Measurements from ENCODE around the gene ITGB4. TPM values are rescaled to one million over a fixed set of nuclear protein-coding genes. Genes with fewer than 3 reads are reported as not detected.

The ITGB4 gene
- total RNA-seq, 1 donor from 2014 or later, result 0.54 TPM

DNA sequence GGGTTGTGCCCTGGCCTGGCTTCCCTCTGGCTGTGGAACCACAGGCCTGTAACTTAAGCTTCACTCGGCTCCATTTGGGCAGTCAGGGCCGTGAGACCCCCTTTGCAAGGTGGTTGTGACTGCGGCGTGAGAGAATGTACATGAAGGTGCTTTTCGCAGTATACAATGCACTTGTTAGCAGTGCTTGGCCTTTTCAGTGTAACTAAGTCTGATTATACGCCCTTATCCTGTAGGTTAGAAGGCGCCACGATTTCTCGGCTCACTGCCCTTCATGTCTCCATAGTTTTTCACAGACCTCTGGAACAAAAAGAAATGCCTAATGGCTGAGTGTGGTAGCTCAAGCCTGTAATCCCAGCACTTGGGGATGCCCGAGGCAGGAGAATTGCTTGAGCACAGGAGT, 40.8 kb upstream of the ITGB4 start:
- Mint-ChIP-seq H3K27ac (ENCODE audit: unreplicated experiment) (no peak overlapping the region), H3K4me3 (ENCODE audit: unreplicated experiment) (no peak overlapping the region), H3K9me3 (ENCODE audit: unreplicated experiment) (no peaks in the 10 kb centered on the region), H3K27me3 (ENCODE audit: unreplicated experiment) (peaks cover 3% of the 10 kb centered on the region), H3K4me1 (ENCODE audit: unreplicated experiment) (peaks cover 24% of the 10 kb centered on the region), H3K36me3 (ENCODE audit: low read depth, unreplicated experiment) (peaks cover 10% of the 10 kb centered on the region)
- TF ChIP-seq, protein P1, sequence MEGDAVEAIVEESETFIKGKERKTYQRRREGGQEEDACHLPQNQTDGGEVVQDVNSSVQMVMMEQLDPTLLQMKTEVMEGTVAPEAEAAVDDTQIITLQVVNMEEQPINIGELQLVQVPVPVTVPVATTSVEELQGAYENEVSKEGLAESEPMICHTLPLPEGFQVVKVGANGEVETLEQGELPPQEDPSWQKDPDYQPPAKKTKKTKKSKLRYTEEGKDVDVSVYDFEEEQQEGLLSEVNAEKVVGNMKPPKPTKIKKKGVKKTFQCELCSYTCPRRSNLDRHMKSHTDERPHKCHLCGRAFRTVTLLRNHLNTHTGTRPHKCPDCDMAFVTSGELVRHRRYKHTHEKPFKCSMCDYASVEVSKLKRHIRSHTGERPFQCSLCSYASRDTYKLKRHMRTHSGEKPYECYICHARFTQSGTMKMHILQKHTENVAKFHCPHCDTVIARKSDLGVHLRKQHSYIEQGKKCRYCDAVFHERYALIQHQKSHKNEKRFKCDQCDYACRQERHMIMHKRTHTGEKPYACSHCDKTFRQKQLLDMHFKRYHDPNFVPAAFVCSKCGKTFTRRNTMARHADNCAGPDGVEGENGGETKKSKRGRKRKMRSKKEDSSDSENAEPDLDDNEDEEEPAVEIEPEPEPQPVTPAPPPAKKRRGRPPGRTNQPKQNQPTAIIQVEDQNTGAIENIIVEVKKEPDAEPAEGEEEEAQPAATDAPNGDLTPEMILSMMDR (IDR thresholded peaks at IDR 0.05; ENCODE audit: unreplicated experiment), result no peak
- DNase-seq (ENCODE audit: low spot score), result no peak

DNA sequence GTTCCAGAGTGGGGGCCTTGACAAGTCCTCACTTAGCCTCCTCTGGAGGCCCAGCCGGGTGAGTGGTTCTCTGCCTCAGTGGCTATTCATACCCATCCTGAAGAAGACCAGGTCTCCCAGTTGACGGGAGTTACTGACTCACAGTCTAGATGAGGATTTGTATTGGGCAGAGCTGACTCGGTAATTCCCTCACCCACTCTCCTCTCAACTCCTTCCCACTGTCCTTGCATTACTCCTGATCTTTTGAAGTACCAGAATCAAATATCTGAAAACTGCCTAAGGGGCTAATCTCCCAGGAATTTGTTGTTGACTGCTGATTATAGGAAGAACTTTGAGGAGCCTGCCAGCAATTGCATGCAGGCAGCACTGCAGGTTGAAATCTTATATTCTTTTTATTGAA, 40.0 kb upstream of the ITGB4 start:
- Mint-ChIP-seq H3K9me3 (ENCODE audit: unreplicated experiment) (no peaks in the 10 kb centered on the region), H3K27ac (ENCODE audit: unreplicated experiment) (no peak overlapping the region), H3K36me3 (ENCODE audit: low read depth, unreplicated experiment) (peaks cover 10% of the 10 kb centered on the region), H3K4me3 (ENCODE audit: unreplicated experiment) (no peak overlapping the region), H3K4me1 (ENCODE audit: unreplicated experiment) (peaks cover 33% of the 10 kb centered on the region), H3K27me3 (ENCODE audit: unreplicated experiment) (peaks cover 3% of the 10 kb centered on the region)
- TF ChIP-seq, protein P1 (IDR thresholded peaks at IDR 0.05; ENCODE audit: unreplicated experiment), result no peak
- no peak for DNase-seq (ENCODE audit: low spot score)

DNA sequence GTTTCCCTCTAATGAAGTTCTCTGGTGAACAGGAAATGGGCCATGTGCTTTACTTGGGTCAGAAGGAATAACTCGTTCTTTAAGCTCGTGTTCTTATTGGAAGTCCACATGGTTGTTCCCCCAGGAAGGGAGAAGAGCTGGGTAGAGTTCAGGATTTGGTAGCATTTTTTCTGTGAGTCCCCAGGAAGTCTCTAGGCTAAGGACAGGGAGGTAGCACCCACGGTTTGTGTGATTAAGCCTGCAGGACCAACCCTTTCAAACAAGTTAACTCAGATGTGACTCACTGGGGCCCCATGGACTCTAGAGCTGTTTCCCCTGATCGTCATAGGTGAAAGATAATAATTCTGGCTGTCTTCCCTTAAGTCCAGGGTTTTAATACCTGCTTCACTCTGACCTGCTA, 37.7 kb upstream of the ITGB4 start:
- Mint-ChIP-seq H3K9me3 (ENCODE audit: unreplicated experiment) (no peaks in the 10 kb centered on the region), H3K27me3 (ENCODE audit: unreplicated experiment) (peaks cover 5% of the 10 kb centered on the region), H3K36me3 (ENCODE audit: low read depth, unreplicated experiment) (peaks cover 21% of the 10 kb centered on the region), H3K27ac (ENCODE audit: unreplicated experiment) (no peak overlapping the region), H3K4me3 (ENCODE audit: unreplicated experiment) (no peak overlapping the region), H3K4me1 (ENCODE audit: unreplicated experiment) (peaks cover 53% of the 10 kb centered on the region)
- TF ChIP-seq, protein P1 (IDR thresholded peaks at IDR 0.05; ENCODE audit: unreplicated experiment), result no peak
- no peak for DNase-seq (ENCODE audit: low spot score)

DNA sequence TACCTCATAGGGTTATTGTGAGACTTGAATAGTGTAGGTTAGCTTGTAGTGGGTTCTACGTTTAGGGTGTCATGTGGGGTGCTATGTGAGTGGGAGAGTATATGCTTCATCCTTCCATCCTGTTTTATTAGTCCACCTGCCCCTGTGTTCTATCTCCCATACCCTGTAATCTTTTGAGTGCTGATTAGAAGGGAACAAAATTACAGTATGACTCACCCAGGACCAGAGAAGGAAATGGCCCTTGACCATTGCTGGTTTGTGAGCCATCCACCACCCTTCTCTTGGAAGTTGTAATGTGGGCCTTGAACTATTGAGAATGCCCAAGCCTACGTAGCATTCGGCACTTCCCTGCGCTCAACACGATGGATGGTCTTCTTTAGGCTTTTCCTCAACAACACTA, 37.0 kb upstream of the ITGB4 start:
- Mint-ChIP-seq H3K27me3 (ENCODE audit: unreplicated experiment) (peaks cover 10% of the 10 kb centered on the region), H3K36me3 (ENCODE audit: low read depth, unreplicated experiment) (peaks cover 20% of the 10 kb centered on the region), H3K27ac (ENCODE audit: unreplicated experiment) (no peak overlapping the region), H3K4me1 (ENCODE audit: unreplicated experiment) (peaks cover 55% of the 10 kb centered on the region), H3K9me3 (ENCODE audit: unreplicated experiment) (no peaks in the 10 kb centered on the region), H3K4me3 (ENCODE audit: unreplicated experiment) (no peak overlapping the region)
- TF ChIP-seq, protein P1 (IDR thresholded peaks at IDR 0.05; ENCODE audit: unreplicated experiment), result no peak
- DNase-seq (ENCODE audit: low spot score), result no peak

DNA sequence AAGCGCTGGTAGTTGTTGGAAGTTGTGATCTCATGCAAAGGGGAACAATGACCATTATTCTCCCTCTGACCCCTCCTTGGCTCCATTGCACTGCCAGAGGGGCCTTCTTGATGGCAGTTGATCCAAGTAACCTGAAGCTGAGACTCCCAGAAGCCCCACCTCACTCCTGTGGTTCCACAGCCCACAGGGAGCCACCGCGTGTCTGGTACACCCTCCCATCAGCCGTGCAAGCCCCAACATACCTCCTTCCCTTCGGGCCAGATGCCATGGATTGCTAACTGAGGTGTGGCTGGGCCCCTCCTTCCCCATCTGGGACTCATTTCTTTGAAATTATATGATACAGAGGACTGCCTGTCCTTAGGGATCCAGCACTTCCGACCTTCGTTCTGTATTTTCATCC, 36.3 kb upstream of the ITGB4 start:
- TF ChIP-seq, protein P1 (IDR thresholded peaks at IDR 0.05; ENCODE audit: unreplicated experiment), result no peak
- DNase-seq (ENCODE audit: low spot score), result no peak
- Mint-ChIP-seq H3K4me3 (ENCODE audit: unreplicated experiment) (no peak overlapping the region), H3K27ac (ENCODE audit: unreplicated experiment) (no peak overlapping the region), H3K4me1 (ENCODE audit: unreplicated experiment) (peaks cover 55% of the 10 kb centered on the region), H3K9me3 (ENCODE audit: unreplicated experiment) (no peaks in the 10 kb centered on the region), H3K27me3 (ENCODE audit: unreplicated experiment) (peaks cover 7% of the 10 kb centered on the region), H3K36me3 (ENCODE audit: low read depth, unreplicated experiment) (peaks cover 20% of the 10 kb centered on the region)

Data from endothelial cell (in vitro differentiated cells).